DOHH2 (cell line): ENCODE results near the gene TCFL5.

Experiments
- CTCF ChIP-seq: fragments of 200-600 bp; sonication (generic); IDR thresholded peaks from one replicate; pipeline ENCODE4 v1.5.1; 2014; ENCODE audit warnings: antibody characterized with exemption, mild to moderate bottlenecking, low read depth, low read length; ENCODE audit not compliant: poor library complexity, severe bottlenecking
- EZH2phosphoT487 ChIP-seq: fragments of 200-600 bp; sonication (generic); IDR thresholded peaks from 2 replicates; pipeline ENCODE4 v1.6.1; 2017; ENCODE audit warnings: borderline replicate concordance, mild to moderate bottlenecking, antibody characterized with exemption, low read length, moderate library complexity, mixed read lengths

- TF ChIP-seq CTCF (no peak), EZH2phosphoT487 (no peak)
These were observed 13.3 kb upstream of the TCFL5 start for GRCh38 chr20:62874964-62875344.
